ENCODE measurements around the gene SNX5. TPM values are rescaled to one million over a fixed set of nuclear protein-coding genes. Genes with fewer than 3 reads are reported as not detected.

The SNX5 gene
- total RNA-seq, 1 experiment from 2014 or later, result 181 TPM

GRCh38 chr20:17917832-17918618 lies 50.6 kb downstream of the SNX5 start:
- DNase-seq (ENCODE audit: low spot score), result no peak

GRCh38 chr20:17916433-17916891 lies 52.1 kb downstream of the SNX5 start:
- DNase-seq (ENCODE audit: low spot score), result no peak

GRCh38 chr20:17914957-17915356 lies 53.6 kb downstream of the SNX5 start:
- no peak for DNase-seq (ENCODE audit: low spot score)

- no peak for DNase-seq (ENCODE audit: low spot score)
These were observed 55.7 kb downstream of the SNX5 start for GRCh38 chr20:17912916-17913315.

- DNase-seq (ENCODE audit: low spot score), result no peak
These were observed 56.7 kb downstream of the SNX5 start for GRCh38 chr20:17911927-17912326.

- peak; percentile 39 for DNase-seq (ENCODE audit: low spot score)
These were observed 57.7 kb downstream of the SNX5 start for GRCh38 chr20:17910828-17911294.

- no peak for DNase-seq (ENCODE audit: low spot score)
These were observed 58.7 kb downstream of the SNX5 start for GRCh38 chr20:17909869-17910321.

- DNase-seq (ENCODE audit: low spot score), result no peak
These were observed 63.0 kb downstream of the SNX5 start for GRCh38 chr20:17905544-17905943.

GRCh38 chr20:17904027-17904426 lies 64.6 kb downstream of the SNX5 start:
- DNase-seq (ENCODE audit: low spot score), result no peak

GRCh38 chr20:17902531-17903083 lies 66.0 kb downstream of the SNX5 start:
- DNase-seq (ENCODE audit: low spot score), result no peak

GRCh38 chr20:17901971-17902370 lies 66.6 kb downstream of the SNX5 start:
- no peak for DNase-seq (ENCODE audit: low spot score)

- peak; percentile 77 for DNase-seq (ENCODE audit: low spot score)
These were observed 70.0 kb downstream of the SNX5 start for GRCh38 chr20:17898548-17898994.

- no peak for DNase-seq (ENCODE audit: low spot score)
These were observed 70.9 kb downstream of the SNX5 start for GRCh38 chr20:17897566-17898307.

GRCh38 chr20:17896771-17897369 lies 71.7 kb downstream of the SNX5 start:
- DNase-seq (ENCODE audit: low spot score), result no peak

- DNase-seq (ENCODE audit: low spot score), result no peak
These were observed 72.3 kb downstream of the SNX5 start for GRCh38 chr20:17896193-17896723.

- no peak for DNase-seq (ENCODE audit: low spot score)
These were observed 72.9 kb downstream of the SNX5 start for GRCh38 chr20:17895641-17896171.

GRCh38 chr20:17893445-17893844 lies 75.1 kb downstream of the SNX5 start:
- no peak for DNase-seq (ENCODE audit: low spot score)

GRCh38 chr20:17892189-17892938 lies 76.2 kb downstream of the SNX5 start:
- DNase-seq (ENCODE audit: low spot score), result no peak
